Prostate gland (tissue), 2 donors: ENCODE results near the gene MOB3C. TPM values are rescaled to one million over a fixed set of nuclear protein-coding genes. Genes with fewer than 3 reads are reported as not detected.
"Not testable (repeated sequence)": the region's sequence is repeated elsewhere in the genome, so short reads cannot be mapped to it uniquely, and the experiment has no call there.

ENCODE experiments used
- DNase-seq: peaks from one replicate; pipeline ENCODE4 v3.0.0-alpha.2; 2019; ENCODE audit warnings: low spot score
- H3K27ac ChIP-seq, 2 donors: fragments of 200-600 bp; sonication (generic); 2 replicates each; pipeline ENCODE4 v1.5.1; 2017 to 2019
- H3K27me3 ChIP-seq: fragments of 200-600 bp; sonication (generic); replicated peaks from 2 replicates; pipeline ENCODE4 v1.5.1; 2019; ENCODE audit not compliant: insufficient read depth
- H3K36me3 ChIP-seq, 2 donors: fragments of 200-600 bp; sonication (generic); 1 replicate in 1 of 2; 2 replicates in 1 of 2; pipeline versions ENCODE4 v1.5.1 to v1.8.1; 2017 to 2019
- H3K4me1 ChIP-seq: fragments of 200-600 bp; sonication (generic); replicated peaks from 2 replicates; pipeline ENCODE4 v1.5.1; 2019
- H3K4me3 ChIP-seq, 2 donors: fragments of 200-600 bp; sonication (generic); 2 replicates each; pipeline ENCODE4 v1.5.1; 2017 to 2019
- H3K9me3 ChIP-seq: fragments of 200-600 bp; sonication (generic); 2 replicates; pipeline ENCODE4 v1.5.1; 2017
- POLR2A ChIP-seq: fragments of 450-650 bp; IDR thresholded peaks from one replicate; pipeline ENCODE4 v1.6.1; 2016; ENCODE audit warnings: antibody characterized with exemption, mild to moderate bottlenecking
- POLR2AphosphoS5 ChIP-seq: sonication (generic); formaldehyde crosslinking; IDR thresholded peaks from one replicate; pipeline ENCODE4 v1.6.1; 2017; ENCODE audit warnings: antibody characterized with exemption
- WGBS: methylation state at CpG from one replicate; pipeline ENCODE4 v1.1.5; 2018; 5-methylcytosine and 5-hydroxymethylcytosine counted together
- intact Hi-C: fragments of 100-400 bp; cut with DNase I; formaldehyde crosslinking; loops from one replicate; pipeline ENCODE4 v1.14.2; 2022
- total RNA-seq, 2 donors: library from RNA; depleted of rRNA; stranded (reverse); fragments of >200 nt; gene quantifications; one replicate each; pipeline ENCODE4 v1.1.0, GENCODE V29; 2016
- TF ChIP-seq, protein P1 (sequence below), 4 experiments: fragments of 200-600 bp in 2 of 4; fragments of 450-650 bp in 2 of 4; sonication (generic) in 2 of 4; IDR thresholded peaks; 1 replicate in 3 of 4; 2 replicates in 1 of 4; pipeline ENCODE4 v1.5.1; 2016 to 2019; ENCODE audit warnings: antibody characterized with exemption in 4 of 4, mild to moderate bottlenecking in 2 of 4, moderate library complexity in 2 of 4

The MOB3C gene
- total RNA-seq, 2 donors from 2014 or later, result 19.4 to 19.7 TPM

DNA sequence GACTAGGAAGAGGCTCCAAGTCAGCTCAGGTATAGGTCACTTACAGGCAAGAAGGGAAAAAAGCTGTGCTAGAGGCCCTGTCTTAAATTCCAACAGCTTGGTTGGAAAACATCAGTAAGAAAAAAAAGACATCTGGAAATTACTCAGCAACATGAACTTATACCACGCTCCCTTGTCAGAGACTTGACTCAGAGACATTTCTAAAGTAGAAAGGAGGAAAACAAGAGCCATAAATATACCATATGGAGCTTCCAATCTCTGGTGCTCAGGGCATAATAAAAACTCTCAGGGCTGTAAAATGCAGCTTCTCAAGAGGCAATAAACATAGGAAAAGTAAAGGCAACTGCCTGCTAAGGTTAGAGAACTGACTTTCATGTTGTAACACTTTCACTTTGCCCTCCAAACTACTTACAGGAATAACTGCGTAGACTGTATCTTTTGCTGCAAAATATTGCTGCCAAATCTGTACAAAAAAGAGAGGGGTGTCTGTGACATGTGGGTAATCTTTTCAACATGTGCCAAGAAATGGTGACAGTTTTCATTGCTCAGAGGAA is 36.9 kb upstream of the MOB3C start:
- Histone ChIP-seq H3K27ac (peak overlapping the region in 1 of 2 donors; percentile 1), H3K4me1 (no peaks in the 10 kb centered on the region), H3K36me3 (no peaks in the 10 kb centered on the region), H3K9me3 (no peaks in the 10 kb centered on the region), H3K4me3 (no peak overlapping the region), H3K27me3 (no peaks in the 10 kb centered on the region)
- no peak for DNase-seq
- intact Hi-C loops, result no loop called here
- TF ChIP-seq POLR2AphosphoS5 (no peak), POLR2A (no peak)
- TF ChIP-seq, protein P1, sequence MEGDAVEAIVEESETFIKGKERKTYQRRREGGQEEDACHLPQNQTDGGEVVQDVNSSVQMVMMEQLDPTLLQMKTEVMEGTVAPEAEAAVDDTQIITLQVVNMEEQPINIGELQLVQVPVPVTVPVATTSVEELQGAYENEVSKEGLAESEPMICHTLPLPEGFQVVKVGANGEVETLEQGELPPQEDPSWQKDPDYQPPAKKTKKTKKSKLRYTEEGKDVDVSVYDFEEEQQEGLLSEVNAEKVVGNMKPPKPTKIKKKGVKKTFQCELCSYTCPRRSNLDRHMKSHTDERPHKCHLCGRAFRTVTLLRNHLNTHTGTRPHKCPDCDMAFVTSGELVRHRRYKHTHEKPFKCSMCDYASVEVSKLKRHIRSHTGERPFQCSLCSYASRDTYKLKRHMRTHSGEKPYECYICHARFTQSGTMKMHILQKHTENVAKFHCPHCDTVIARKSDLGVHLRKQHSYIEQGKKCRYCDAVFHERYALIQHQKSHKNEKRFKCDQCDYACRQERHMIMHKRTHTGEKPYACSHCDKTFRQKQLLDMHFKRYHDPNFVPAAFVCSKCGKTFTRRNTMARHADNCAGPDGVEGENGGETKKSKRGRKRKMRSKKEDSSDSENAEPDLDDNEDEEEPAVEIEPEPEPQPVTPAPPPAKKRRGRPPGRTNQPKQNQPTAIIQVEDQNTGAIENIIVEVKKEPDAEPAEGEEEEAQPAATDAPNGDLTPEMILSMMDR (IDR thresholded peaks at IDR 0.05), result no peak
- WGBS, result 55% methylated on average over 2 of the region's 2 CpGs

DNA sequence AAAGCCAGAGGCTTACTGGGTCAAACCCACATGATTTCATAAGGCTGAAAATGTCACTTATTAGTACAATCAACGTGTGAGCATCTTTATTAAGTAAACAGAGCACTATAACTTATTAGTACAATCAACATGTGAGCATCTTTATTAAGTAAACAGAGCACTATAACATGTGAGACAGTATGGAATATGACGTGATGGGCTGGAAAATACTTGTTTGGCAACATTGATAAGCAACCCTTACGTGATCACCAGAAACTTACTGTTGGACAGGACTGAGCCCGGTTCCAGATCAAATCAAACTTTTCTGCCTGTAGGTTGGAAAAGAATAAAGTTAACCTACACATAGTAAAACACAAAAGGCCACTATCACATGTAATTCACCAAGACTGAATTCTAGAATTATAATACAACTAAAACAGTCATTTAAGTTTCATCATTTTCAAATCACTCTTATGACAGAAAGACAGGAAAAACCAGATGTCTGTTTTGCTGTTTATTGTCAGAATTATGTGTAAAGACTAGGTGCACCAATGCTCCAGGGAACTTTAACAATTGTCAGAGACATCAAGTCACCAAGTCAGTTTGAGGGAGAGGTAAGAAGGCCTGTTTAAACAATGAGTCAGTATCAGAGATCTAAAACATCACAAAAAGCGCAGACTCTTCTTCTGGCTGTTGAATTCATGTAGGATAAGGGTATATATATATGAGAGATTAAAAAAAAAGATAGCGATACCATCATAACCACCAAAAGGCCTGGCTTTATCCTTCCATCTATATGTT is 35.9 kb upstream of the MOB3C start:
- Histone ChIP-seq H3K4me1 (no peaks in the 10 kb centered on the region), H3K27me3 (no peaks in the 10 kb centered on the region), H3K27ac (no peak overlapping the region), H3K36me3 (no peaks in the 10 kb centered on the region), H3K9me3 (no peaks in the 10 kb centered on the region), H3K4me3 (no peak overlapping the region)
- no peak for DNase-seq
- intact Hi-C loops, result no loop called here
- TF ChIP-seq POLR2AphosphoS5, result no peak
- TF ChIP-seq, protein P1 (IDR thresholded peaks at IDR 0.05), result no peak
- TF ChIP-seq POLR2A, result no peak
- WGBS, result 56% methylated on average over 6 of the region's 6 CpGs

DNA sequence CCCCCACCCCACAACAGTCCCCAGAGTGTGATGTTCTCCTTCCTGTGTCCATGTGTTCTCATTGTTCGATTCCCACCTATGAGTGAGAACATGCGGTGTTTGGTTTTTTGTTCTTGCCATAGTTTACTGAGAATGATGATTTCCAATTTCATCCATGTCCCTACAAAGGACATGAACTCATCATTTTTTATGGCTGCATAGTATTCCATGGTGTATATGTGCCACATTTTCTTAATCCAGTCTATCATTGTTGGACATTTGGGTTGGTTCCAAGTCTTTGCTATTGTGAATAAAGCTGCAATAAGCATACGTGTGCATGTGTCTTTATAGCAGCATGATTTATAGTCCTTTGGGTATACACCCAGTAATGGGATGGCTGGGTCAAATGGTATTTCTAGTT is 34.5 kb upstream of the MOB3C start:
- H3K9me3 ChIP-seq, H3K27ac ChIP-seq, H3K27me3 ChIP-seq, H3K4me3 ChIP-seq, H3K36me3 ChIP-seq, DNase-seq, H3K4me1 ChIP-seq, intact Hi-C loops: not testable (repeated sequence)
- WGBS, result 92% methylated on average over 3 of the region's 3 CpGs

DNA sequence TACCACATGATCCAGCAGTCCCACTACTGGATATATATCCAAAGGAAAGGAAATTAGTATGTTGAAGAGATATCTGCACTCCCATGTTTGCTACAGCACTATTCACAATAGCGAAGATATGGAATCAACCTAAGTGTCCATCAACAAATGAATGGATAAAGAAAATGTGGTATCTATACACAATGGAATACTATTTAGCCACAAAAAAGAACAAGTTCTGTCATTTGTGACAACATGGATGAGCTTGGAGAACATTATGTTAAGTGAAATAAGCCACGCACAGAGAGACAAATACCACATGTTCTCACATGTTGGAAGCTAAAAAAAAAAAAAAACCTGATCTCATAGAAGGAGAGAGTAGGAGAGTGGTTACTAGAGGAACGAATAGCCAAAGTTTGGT is 33.9 kb upstream of the MOB3C start:
- Histone ChIP-seq H3K27ac (no peak overlapping the region), H3K9me3 (no peaks in the 10 kb centered on the region), H3K27me3 (no peaks in the 10 kb centered on the region), H3K4me3 (no peak overlapping the region), H3K36me3 (no peaks in the 10 kb centered on the region), H3K4me1 (no peaks in the 10 kb centered on the region)
- TF ChIP-seq POLR2AphosphoS5 (no peak), POLR2A (no peak)
- TF ChIP-seq, protein P1 (IDR thresholded peaks at IDR 0.05), result no peak
- 99% methylated on average over 3 of the region's 3 CpGs for WGBS
- intact Hi-C loops, result no loop called here
- DNase-seq, result no peak

DNA sequence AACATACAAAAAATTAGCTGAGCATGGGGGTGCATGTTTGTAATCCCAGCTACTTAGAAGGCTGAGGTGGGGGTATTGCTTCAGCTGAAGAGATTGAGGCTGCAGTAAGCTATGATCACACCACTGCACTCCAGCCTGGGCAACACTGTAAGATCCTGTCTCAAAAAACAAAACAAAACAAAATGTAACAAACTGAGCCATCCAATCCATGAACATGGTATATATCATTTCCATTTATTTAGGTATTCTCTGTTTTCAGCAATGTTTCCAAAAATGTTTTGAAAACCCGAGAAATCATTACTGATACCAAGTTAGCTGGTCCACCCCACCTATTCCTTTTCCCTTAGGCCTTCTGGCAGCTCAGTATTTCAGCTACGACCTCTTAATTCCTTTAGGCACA is 33.2 kb upstream of the MOB3C start:
- Histone ChIP-seq H3K27me3 (no peaks in the 10 kb centered on the region), H3K36me3 (no peaks in the 10 kb centered on the region), H3K9me3 (no peaks in the 10 kb centered on the region), H3K27ac (no peak overlapping the region), H3K4me1 (no peaks in the 10 kb centered on the region), H3K4me3 (no peak overlapping the region)
- intact Hi-C loops, result no loop called here
- WGBS, result 98% methylated on average over 2 of the region's 2 CpGs
- no peak for DNase-seq
- TF ChIP-seq, protein P1 (IDR thresholded peaks at IDR 0.05), result no peak
- TF ChIP-seq POLR2A, result no peak
- TF ChIP-seq POLR2AphosphoS5, result no peak
